HG03045 (cell line): ENCODE data around the gene EPHB6.

ENCODE experiments used
- ATAC-seq: cut with Tn5 transposase; IDR thresholded peaks from one replicate; pipeline ENCODE4 v1.9.1; 2021; ENCODE audit warnings: mild to moderate bottlenecking, moderate library complexity; ENCODE audit not compliant: unreplicated experiment

The EPHB6 gene

GRCh38 chr7:142832417-142832816 is 22.5 kb upstream of the EPHB6 start:
- ATAC-seq, result no peak

- peak; percentile 85 for ATAC-seq
Measured at GRCh38 chr7:142833174-142834048, 21.5 kb upstream of the EPHB6 start.

DNA sequence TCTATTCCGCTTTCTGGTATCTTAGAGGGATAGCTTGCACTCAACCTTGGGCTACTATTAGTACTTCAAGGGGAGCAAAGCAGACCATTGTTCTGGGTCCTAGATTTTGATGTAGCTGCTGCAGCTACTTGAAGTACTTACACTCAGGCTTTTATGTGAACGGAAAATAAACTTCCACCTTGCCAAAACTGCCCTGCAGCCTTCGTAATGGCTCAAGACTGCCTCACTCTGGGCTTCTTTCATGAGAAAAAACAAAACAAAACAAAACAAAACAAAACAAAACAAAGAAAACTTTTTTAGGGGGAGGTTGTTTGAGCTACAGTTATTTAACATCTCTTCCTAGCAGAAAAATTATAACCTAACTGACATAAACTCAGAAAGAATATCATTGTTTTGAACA is 19.4 kb upstream of the EPHB6 start:
- ATAC-seq, result no peak

- ATAC-seq, result no peak
Measured at GRCh38 chr7:142836426-142836825, 18.4 kb upstream of the EPHB6 start.

DNA sequence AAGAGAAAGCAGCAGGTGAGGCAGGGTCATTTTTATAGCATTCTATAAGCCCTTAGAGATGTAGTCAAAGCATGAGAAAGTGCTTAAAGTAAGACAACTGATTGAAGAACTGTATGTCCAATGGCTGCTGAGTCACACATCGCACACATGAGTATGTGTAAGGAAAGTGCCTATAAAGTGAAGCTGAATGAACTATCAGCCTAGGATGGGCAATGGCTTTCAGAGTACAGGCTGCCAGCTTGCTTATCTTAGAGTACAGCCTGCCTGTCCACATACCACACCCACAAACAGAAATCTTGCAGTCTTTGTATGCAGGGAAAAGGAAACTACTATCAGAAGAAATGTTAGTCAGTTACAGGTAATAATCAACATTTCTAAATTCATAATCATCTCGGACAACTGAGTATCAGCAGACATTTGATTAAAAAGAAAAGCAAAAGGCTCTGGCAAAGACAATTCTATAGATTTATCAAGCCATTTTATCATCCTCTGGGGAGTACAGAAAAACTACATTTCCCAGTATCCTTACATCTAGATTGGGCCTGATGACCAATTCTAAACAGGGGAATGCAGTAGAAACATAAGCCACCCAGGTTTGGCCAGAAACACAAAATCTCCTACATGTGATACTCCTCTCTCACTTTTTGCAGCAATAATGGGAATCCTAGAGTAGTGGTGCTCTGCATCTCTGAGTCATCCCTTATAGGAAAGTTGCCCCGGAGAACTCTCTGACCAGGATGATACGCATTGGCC is 16.2 kb upstream of the EPHB6 start:
- ATAC-seq, result no peak

DNA sequence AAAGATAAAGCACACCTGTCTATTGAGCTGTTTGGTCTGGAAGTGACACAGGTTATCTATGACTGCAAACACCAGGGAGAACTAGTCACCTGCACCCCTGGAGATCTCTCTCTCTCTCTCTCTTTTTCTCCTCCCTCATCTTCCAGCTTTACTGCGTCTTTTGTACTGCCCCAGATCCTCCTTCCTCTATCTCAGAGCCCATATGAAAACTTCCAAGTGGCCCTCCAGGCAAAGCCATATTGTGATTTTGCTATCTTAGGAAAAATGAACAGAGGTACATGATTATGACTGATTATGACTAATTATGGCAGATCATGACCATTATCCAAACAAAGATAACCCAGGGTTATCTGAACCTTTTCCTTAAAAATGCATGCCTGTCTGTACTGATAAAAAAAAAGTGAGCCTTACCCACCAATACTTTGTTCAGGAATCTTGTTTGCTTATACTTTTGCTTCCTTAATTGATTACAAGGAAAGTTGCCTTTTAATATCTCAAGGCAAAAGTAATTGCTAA is 12.6 kb upstream of the EPHB6 start:
- no peak for ATAC-seq

- ATAC-seq, result no peak
Measured at GRCh38 chr7:142847353-142847752, 7.5 kb upstream of the EPHB6 start.

- no peak for ATAC-seq
Measured at GRCh38 chr7:142851269-142851668, 3.6 kb upstream of the EPHB6 start.

DNA sequence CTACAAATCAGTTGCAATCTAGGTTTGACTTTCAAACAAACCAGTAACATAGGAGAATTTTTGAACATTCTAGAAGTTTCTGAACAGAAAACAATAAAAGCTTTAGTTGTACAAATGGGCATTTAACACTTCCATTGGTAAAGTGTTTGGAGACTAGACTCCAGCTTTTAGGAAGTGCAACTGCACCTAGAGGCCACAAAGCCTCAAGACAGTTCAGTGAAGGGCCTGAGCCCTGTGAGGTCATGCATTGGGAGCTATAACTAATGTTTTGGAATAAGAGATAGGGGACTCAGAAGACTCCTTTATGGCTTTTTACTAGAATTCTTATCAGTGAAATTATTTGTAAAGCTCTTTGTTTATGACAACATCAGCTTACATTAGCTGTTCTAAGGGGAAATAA is 3.0 kb upstream of the EPHB6 start:
- ATAC-seq, result no peak

DNA sequence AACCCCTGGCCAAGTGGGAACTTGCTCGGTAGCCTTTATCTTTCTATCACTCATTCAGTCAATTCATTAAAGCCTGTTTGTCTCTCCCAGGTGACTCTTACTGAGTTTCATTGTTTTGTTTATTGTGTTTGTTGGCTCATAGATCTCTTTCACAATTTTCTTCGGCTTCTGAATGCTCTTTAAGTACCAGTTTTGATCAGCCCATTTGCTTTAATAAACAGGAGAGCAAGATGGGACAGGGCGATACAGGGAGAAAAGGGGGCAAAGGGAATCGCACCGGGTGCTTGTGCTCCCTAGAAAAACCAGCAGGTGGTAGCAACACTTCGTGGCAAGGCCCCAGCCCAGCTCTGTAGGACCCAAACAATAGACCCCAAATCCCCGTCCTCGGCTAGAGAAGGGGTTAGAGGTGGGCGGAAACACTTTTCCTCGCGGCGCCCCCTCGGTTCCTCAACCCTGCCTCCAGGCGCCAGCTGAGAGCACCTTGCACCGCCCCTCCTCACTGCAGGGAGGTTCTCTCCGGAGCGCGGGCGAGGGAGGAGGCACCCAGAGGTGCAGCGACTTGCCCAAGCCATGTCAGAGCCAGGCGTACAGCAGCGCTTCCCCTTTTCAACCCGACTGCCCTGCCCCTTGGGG is 1.0 kb upstream of the EPHB6 start:
- peak; percentile 80 for ATAC-seq

GRCh38 chr7:142855114-142855743 is 353 bp downstream of the EPHB6 start:
- no peak for ATAC-seq

DNA sequence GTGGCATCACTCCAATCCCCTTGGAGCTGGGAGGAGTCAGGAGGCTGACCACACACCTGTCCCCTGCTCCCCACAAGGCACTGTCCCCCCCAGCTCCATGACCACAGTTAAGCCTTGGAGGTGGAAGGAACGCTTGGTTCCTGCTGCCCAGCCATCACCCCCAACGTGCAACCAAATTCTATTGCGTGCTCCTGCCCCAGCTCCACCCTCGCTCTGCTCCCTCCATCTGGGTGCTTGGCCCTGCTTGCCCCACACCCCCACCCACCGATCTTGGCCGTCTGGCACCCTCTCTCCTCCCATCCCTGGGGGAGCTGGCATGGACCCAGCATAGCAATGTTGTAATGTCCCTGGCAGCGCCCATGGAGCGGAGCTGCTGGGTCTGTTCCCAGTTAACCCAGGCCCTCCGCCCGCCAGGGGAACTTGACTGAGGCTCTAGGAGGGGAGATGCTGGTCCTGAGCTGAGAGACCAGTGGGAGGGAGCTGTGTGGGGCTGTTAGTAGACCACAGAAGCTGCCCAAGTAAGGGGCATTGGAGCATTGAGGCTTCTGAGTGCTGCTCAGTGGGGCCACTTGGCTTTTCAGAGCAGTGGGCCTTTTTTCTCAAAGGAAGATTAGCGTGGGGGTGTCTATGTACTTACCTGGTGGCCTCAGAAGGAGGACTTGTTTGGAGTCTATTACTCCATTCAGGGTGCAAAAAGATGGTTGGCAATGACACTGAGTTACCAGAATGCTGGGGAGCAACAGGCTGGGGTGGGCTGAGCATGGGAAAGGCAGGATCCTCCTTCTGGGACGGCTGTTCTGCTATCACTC is 1.1 kb downstream of the EPHB6 start:
- ATAC-seq, result no peak

GRCh38 chr7:142856565-142857245 is 1.8 kb downstream of the EPHB6 start:
- ATAC-seq, result no peak

GRCh38 chr7:142857625-142858024 is 2.7 kb downstream of the EPHB6 start:
- no peak for ATAC-seq

GRCh38 chr7:142859411-142859810 is 4.5 kb downstream of the EPHB6 start:
- ATAC-seq, result no peak

DNA sequence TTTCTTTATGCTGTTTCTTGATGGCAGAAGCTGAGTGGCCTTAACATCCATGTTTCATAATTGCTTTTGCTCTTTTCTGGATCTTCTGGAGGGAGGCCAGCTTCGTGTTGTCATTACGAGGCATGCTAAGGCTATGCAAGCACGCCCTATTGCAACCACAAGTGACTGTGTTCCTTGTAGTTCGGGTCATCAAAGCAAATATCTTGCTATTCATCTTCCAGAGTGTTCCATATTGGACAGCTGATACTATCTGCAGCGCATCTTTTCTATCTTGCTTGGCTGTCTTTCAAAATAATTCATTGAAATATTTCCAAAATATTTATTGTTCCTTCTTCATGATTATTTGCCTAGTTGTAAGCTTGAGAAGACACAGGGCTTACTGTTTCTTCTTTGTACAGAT is 5.0 kb downstream of the EPHB6 start:
- no peak for ATAC-seq

GRCh38 chr7:142860968-142861367 is 6.1 kb downstream of the EPHB6 start:
- ATAC-seq, result no peak

GRCh38 chr7:142862351-142862750 is 7.5 kb downstream of the EPHB6 start:
- ATAC-seq, result no peak

- no peak for ATAC-seq
Measured at GRCh38 chr7:142862786-142863400, 8.0 kb downstream of the EPHB6 start.
